ENCODE data around the gene AGXT2. TPM values are rescaled to one million over a fixed set of nuclear protein-coding genes. Genes with fewer than 3 reads are reported as not detected.

The AGXT2 gene
- total and polyA plus RNA-seq, 9 of the 15 experiments (the other 6 are each of a cell fraction or from before 2014, with no cell fraction given), result not detected

DNA sequence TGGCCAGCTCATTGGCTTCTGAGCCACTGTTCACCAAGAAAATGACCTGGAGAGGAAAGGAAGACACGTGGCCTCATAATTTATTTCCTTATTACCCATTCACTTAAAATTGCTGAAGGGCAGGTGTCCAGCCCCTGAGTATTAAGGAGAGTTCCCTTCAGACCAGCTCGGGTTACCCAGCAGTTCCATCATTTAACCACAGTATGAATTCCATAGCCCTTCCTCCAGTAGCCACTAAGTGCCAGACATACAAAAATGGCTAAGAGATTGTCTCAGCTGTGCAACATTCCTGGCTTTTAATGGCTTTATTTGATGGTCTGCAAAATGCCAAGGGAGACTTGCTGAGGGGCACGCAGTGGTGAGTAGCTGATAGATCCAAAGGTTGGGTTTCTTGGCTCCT, 12.5 kb downstream of the AGXT2 start:
- ATAC-seq, result no peak
- Histone ChIP-seq H3K9me3 (replicated peaks; ENCODE audit: control insufficient read depth, insufficient read depth, low read depth, low read length) (no peaks in the 10 kb centered on the region), H3K9me1 (ENCODE audit: control insufficient read depth, insufficient read depth, low read length) (no peaks in the 10 kb centered on the region), H3K4me1 (replicated peaks in 1 of 2; ENCODE audit: control insufficient read depth in 2 of 2, insufficient read depth in 2 of 2, low read length in 2 of 2) (no peaks in the 10 kb centered on the region), H2AFZ (ENCODE audit: low read depth, low read length) (no peak overlapping the region), H3K4me2 (ENCODE audit: insufficient read depth, low read length) (no peak overlapping the region), H3K36me3 (ENCODE audit: control insufficient read depth, insufficient read depth, low read length) (no peaks in the 10 kb centered on the region), H3K27me3 (ENCODE audit: control insufficient read depth in 2 of 2, insufficient read depth in 2 of 2, low read length in 2 of 2) (peaks cover 10 to 30% of the 10 kb centered on the region in 2 experiments; a peak in 4 of 5 replicates), H3K27ac (ENCODE audit: extremely low read depth, low read depth, low read length) (no peak overlapping the region), H3K9ac (ENCODE audit: insufficient read depth in 1 of 2, low read depth in 2 of 2, low read length in 2 of 2) (no peak overlapping the region), H3K4me3 (no peak overlapping the region), H4K20me1 (replicated peaks; ENCODE audit: control insufficient read depth, insufficient read depth, low read length) (no peaks in the 10 kb centered on the region), H3K79me2 (ENCODE audit: control insufficient read depth, insufficient read depth, low read length) (no peaks in the 10 kb centered on the region)
- no peak for DNase-seq (ENCODE audit: extremely low read depth in 1 of 4, low spot score in 3 of 4)
- POLR2A ChIA-PET, result no interaction called here
- in situ Hi-C loops (cut with MboI) (no loop called here), intact Hi-C loops (cut with micrococcal nuclease) (no loop called here)
- FAIRE-seq, result no peak
- TF ChIP-seq SREBF2 (CRISPR knock-in tag; IDR thresholded peaks at IDR 0.05), result no peak
- TF ChIP-seq CBX1 (IDR thresholded peaks at IDR 0.05; ENCODE audit: low read depth), result no peak
- CTCF ChIA-PET (ENCODE audit: low intra/inter-chr PET ratio), result no interaction called here
- 2% methylated on average over 3 of the region's 3 CpGs for WGBS (ENCODE audit: insufficient coverage, low coverage, missing lambda C conversion rate)
- no TSS peak for BruUV-seq (replicated peaks)

DNA sequence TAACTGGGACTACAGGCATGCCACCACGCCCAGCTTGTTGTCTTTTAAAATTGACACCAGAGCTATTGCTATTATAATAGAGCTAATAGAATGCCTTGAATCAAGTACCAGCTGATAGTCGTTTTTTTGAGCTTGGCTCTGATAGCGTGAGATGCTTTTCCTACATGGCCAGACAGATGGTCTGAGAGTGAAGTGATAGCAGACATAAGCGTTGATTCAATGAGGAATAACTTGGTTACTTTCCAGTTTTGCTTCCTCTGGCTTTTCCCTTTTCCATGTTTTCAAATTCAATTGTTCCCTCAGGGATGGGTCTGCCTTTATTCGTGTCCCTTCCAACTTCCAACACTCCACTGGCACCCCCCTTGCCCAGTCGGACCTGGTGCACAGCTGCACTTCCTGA, 15.4 kb downstream of the AGXT2 start:
- no peak overlapping the region for H3K27ac ChIP-seq (ENCODE audit: extremely low read depth, low read depth, low read length)
- no peaks in the 10 kb centered on the region for H3K79me2 ChIP-seq (ENCODE audit: control insufficient read depth, insufficient read depth, low read length)
- H3K4me2 ChIP-seq (ENCODE audit: insufficient read depth, low read length), result no peak overlapping the region
- H3K4me1 ChIP-seq (replicated peaks in 1 of 2; ENCODE audit: control insufficient read depth in 2 of 2, insufficient read depth in 2 of 2, low read length in 2 of 2), result no peaks in the 10 kb centered on the region
- no peak overlapping the region for H3K4me3 ChIP-seq
- in situ Hi-C loops (cut with MboI) (no loop called here), intact Hi-C loops (cut with micrococcal nuclease) (no loop called here)
- no peaks in the 10 kb centered on the region for H3K9me3 ChIP-seq (replicated peaks; ENCODE audit: control insufficient read depth, insufficient read depth, low read depth, low read length)
- no peaks in the 10 kb centered on the region for H3K36me3 ChIP-seq (ENCODE audit: control insufficient read depth, insufficient read depth, low read length)
- H3K9me1 ChIP-seq (ENCODE audit: control insufficient read depth, insufficient read depth, low read length), result no peaks in the 10 kb centered on the region
- CTCF ChIA-PET (ENCODE audit: low intra/inter-chr PET ratio), result no interaction called here
- DNase-seq (ENCODE audit: extremely low read depth in 1 of 4, low spot score in 3 of 4) (no peak), FAIRE-seq (no peak), ATAC-seq (no peak)
- no peaks in the 10 kb centered on the region for H4K20me1 ChIP-seq (replicated peaks; ENCODE audit: control insufficient read depth, insufficient read depth, low read length)
- POLR2A ChIA-PET, result no interaction called here
- under 1% methylated on average over 6 of the region's 6 CpGs for WGBS (ENCODE audit: insufficient coverage, low coverage, missing lambda C conversion rate)
- BruUV-seq (replicated peaks), result no TSS peak
- peaks cover 10 to 25% of the 10 kb centered on the region in 2 experiments; a peak in 4 of 5 replicates for H3K27me3 ChIP-seq (ENCODE audit: control insufficient read depth in 2 of 2, insufficient read depth in 2 of 2, low read length in 2 of 2)
- H2AFZ ChIP-seq (ENCODE audit: low read depth, low read length), result no peak overlapping the region
- no peak overlapping the region for H3K9ac ChIP-seq (ENCODE audit: insufficient read depth in 1 of 2, low read depth in 2 of 2, low read length in 2 of 2)
- TF ChIP-seq, protein P1, sequence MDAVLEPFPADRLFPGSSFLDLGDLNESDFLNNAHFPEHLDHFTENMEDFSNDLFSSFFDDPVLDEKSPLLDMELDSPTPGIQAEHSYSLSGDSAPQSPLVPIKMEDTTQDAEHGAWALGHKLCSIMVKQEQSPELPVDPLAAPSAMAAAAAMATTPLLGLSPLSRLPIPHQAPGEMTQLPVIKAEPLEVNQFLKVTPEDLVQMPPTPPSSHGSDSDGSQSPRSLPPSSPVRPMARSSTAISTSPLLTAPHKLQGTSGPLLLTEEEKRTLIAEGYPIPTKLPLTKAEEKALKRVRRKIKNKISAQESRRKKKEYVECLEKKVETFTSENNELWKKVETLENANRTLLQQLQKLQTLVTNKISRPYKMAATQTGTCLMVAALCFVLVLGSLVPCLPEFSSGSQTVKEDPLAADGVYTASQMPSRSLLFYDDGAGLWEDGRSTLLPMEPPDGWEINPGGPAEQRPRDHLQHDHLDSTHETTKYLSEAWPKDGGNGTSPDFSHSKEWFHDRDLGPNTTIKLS (IDR thresholded peaks at IDR 0.05; ENCODE audit: borderline replicate concordance, low read depth), result no peak
- TF ChIP-seq CREBBP (IDR thresholded peaks at IDR 0.05; ENCODE audit: low read depth, low read length), result no peak
- no peak for TF ChIP-seq MAZ (CRISPR knock-in tag; conservative IDR thresholded peaks at IDR 0.05 in 1 of 2, IDR thresholded peaks at IDR 0.05 in 1 of 2)
- no peak for TF ChIP-seq ZNF41 (CRISPR knock-in tag; conservative IDR thresholded peaks at IDR 0.05)
- no peak for TF ChIP-seq FOXJ2 (tag; IDR thresholded peaks at IDR 0.05)
- TF ChIP-seq ZNF23 (CRISPR knock-in tag; IDR thresholded peaks at IDR 0.05), result no peak
- TF ChIP-seq NR2C2 (CRISPR knock-in tag; IDR thresholded peaks at IDR 0.05), result no peak
- no peak for TF ChIP-seq NR2C2 (tag; IDR thresholded peaks at IDR 0.05)
- TF ChIP-seq, protein P2, sequence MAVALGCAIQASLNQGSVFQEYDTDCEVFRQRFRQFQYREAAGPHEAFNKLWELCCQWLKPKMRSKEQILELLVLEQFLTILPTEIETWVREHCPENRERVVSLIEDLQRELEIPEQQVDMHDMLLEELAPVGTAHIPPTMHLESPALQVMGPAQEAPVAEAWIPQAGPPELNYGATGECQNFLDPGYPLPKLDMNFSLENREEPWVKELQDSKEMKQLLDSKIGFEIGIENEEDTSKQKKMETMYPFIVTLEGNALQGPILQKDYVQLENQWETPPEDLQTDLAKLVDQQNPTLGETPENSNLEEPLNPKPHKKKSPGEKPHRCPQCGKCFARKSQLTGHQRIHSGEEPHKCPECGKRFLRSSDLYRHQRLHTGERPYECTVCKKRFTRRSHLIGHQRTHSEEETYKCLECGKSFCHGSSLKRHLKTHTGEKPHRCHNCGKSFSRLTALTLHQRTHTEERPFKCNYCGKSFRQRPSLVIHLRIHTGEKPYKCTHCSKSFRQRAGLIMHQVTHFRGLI (CRISPR knock-in tag; IDR thresholded peaks at IDR 0.05), result no peak
- no peak for TF ChIP-seq ZNF12 (CRISPR knock-in tag; IDR thresholded peaks at IDR 0.05)
- no peak for TF ChIP-seq MXD1 (CRISPR knock-in tag; IDR thresholded peaks at IDR 0.05; ENCODE audit: borderline replicate concordance, poor library complexity, severe bottlenecking)
- no peak for TF ChIP-seq PPARD (CRISPR knock-in tag; IDR thresholded peaks at IDR 0.05)

All from K562 (cell line).